Right atrium auricular region (tissue), 2 donors: ENCODE measurements around the gene KASH5. TPM values are rescaled to one million over a fixed set of nuclear protein-coding genes. Genes with fewer than 3 reads are reported as not detected.

Experiments used
- DNase-seq: peaks from one replicate; pipeline ENCODE4 v3.0.0-alpha.2; 2019; ENCODE audit warnings: low spot score
- H3K27ac ChIP-seq, 2 donors: fragments of 200-600 bp; sonication (generic); 1 replicate in 1 of 2; 2 replicates in 1 of 2; pipeline ENCODE4 v1.5.1; 2016 to 2019
- H3K27me3 ChIP-seq, 2 donors: fragments of 200-600 bp; sonication (generic); one replicate each; pipeline versions ENCODE4 v1.5.1 to v1.6.0; 2017 to 2019
- H3K36me3 ChIP-seq: fragments of 200-600 bp; sonication (generic); one replicate; pipeline ENCODE4 v1.5.1; 2016
- H3K4me1 ChIP-seq, 2 donors: fragments of 200-600 bp; sonication (generic); one replicate each; pipeline versions ENCODE4 v1.5.1 to v1.6.0; 2017 to 2019
- H3K4me3 ChIP-seq, 2 donors: fragments of 200-600 bp; sonication (generic); 1 replicate in 1 of 2; 2 replicates in 1 of 2; pipeline ENCODE4 v1.5.1; 2017 to 2019; ENCODE audit warnings: mild to moderate bottlenecking in 1 of 2, moderate library complexity in 1 of 2
- H3K9me3 ChIP-seq, 2 donors: fragments of 200-600 bp; sonication (generic); one replicate each; pipeline ENCODE4 v1.5.1; 2019
- total RNA-seq, 2 donors: library from RNA; depleted of rRNA; stranded (reverse); fragments of >200 nt; gene quantifications; one replicate each; pipeline ENCODE4 v1.1.0, GENCODE V29; 2016
- TF ChIP-seq, protein P1 (sequence below), 2 donors: fragments of 200-600 bp; sonication (generic); IDR thresholded peaks; one replicate each; pipeline ENCODE4 v1.5.1; 2019; ENCODE audit warnings: antibody characterized with exemption in 2 of 2

The KASH5 gene
- total RNA-seq, 2 donors from 2014 or later: not detected

DNA sequence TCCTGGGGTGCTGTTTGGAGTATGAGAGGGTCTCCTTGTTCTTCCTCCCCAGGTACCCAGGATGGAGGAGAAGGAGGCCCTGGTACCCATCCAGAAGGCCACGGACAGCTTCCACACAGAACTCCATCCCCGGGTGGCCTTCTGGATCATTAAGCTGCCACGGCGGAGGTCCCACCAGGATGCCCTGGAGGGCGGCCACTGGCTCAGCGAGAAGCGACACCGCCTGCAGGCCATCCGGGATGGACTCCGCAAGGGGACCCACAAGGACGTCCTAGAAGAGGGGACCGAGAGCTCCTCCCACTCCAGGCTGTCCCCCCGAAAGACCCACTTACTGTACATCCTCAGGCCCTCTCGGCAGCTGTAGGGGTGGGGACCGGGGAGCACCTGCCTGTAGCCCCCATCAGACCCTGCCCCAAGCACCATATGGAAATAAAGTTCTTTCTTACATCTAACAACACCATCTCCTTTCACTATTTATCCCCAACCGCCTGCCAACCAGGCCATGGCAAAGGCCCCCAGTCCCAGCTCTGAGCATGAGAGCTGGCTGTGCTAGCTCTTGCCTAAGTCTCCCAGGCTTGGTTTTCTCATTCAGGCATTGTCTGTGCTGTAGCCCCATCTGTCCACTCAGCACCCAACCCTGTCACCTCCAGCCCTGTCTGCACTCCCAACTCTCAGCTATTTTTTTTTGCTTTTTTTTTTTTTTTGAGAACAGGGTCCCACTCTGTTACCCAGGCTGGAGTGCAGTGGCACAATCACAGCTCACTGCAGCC is 13.2 kb upstream of the KASH5 start:
- peaks cover 0 to 1% of the 10 kb centered on the region in 2 donors for H3K9me3 ChIP-seq
- H3K4me3 ChIP-seq: no peak overlapping the region
- no peaks in the 10 kb centered on the region for H3K36me3 ChIP-seq
- H3K27ac ChIP-seq: no peak overlapping the region
- DNase-seq: no peak
- no peaks in the 10 kb centered on the region for H3K4me1 ChIP-seq
- H3K27me3 ChIP-seq: no peaks in the 10 kb centered on the region
- TF ChIP-seq, protein P1, sequence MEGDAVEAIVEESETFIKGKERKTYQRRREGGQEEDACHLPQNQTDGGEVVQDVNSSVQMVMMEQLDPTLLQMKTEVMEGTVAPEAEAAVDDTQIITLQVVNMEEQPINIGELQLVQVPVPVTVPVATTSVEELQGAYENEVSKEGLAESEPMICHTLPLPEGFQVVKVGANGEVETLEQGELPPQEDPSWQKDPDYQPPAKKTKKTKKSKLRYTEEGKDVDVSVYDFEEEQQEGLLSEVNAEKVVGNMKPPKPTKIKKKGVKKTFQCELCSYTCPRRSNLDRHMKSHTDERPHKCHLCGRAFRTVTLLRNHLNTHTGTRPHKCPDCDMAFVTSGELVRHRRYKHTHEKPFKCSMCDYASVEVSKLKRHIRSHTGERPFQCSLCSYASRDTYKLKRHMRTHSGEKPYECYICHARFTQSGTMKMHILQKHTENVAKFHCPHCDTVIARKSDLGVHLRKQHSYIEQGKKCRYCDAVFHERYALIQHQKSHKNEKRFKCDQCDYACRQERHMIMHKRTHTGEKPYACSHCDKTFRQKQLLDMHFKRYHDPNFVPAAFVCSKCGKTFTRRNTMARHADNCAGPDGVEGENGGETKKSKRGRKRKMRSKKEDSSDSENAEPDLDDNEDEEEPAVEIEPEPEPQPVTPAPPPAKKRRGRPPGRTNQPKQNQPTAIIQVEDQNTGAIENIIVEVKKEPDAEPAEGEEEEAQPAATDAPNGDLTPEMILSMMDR (IDR thresholded peaks at IDR 0.05): no peak

DNA sequence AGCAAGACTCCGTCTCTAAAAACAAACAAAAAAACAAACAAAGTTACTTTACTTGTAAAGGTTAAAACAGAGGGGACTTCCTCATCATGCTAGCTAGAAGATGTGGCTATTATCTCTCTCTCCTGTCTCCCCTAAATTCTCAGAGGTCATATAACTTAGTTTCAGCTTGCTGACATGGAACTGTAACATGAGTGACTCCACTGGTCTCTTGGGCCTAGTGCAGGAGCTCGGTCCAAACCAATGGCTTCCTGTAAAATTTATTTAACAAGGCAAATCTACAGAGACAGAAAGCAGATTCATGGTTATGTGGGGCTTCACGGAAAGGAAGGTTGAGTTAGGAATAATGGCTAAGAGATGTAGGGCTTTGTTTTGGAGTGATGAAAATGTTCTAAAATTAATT is 9.5 kb upstream of the KASH5 start:
- Histone ChIP-seq H3K9me3 (peaks cover 6 to 17% of the 10 kb centered on the region in 2 donors), H3K4me3 (no peak overlapping the region), H3K27ac (no peak overlapping the region), H3K36me3 (no peaks in the 10 kb centered on the region), H3K4me1 (no peaks in the 10 kb centered on the region), H3K27me3 (no peaks in the 10 kb centered on the region)
- TF ChIP-seq, protein P1 (IDR thresholded peaks at IDR 0.05): no peak
- no peak for DNase-seq

GRCh38 chr19:49380391-49380790 is 7.7 kb upstream of the KASH5 start:
- no peaks in the 10 kb centered on the region for H3K27me3 ChIP-seq
- no peak for DNase-seq
- no peak overlapping the region for H3K4me3 ChIP-seq
- H3K4me1 ChIP-seq: no peaks in the 10 kb centered on the region
- no peaks in the 10 kb centered on the region for H3K36me3 ChIP-seq
- TF ChIP-seq, protein P1 (IDR thresholded peaks at IDR 0.05): no peak
- peaks cover 6 to 17% of the 10 kb centered on the region in 2 donors for H3K9me3 ChIP-seq
- no peak overlapping the region for H3K27ac ChIP-seq

DNA sequence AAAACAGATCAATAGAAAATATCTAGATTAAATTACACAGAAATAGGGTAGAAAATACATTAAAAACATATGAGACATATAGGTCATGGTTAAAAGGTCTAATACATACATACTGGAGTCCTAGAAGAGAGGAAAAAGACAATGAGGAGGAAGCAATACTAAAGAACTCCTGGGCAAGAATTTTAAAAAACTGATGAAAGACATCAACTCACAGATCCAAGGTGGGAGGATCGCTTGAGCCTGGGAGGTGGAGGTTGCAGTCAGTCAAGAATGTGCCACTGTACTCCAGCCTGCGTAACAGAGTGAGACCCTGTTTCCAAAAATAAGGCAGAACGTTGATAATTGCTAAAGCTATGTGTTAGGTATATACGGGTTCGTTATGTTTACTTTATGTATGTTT is 5.4 kb upstream of the KASH5 start:
- Histone ChIP-seq H3K4me1 (no peaks in the 10 kb centered on the region), H3K36me3 (no peaks in the 10 kb centered on the region), H3K27ac (no peak overlapping the region)

DNA sequence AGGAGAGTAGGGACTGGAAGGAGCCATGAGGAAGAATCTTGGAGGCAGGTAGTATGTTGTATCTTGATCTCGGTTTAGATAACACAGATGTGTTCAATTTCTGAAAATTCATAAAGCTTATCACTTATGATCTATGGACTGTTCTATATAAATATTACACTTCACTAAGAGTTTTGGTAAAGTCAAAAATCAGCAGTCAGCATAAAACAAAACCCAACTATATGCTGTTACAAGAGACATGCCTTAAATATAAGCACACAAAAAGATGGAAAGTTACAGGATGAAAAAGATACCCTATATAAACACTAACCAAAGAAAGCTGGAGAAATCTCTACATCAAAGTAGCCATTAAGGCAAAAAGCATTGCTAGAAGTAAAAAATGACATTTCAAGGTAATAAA is 4.5 kb upstream of the KASH5 start:
- no peak for DNase-seq
- Histone ChIP-seq H3K9me3 (peaks cover 6 to 17% of the 10 kb centered on the region in 2 donors), H3K4me1 (peaks cover 0 to 4% of the 10 kb centered on the region in 2 donors), H3K4me3 (no peak overlapping the region), H3K36me3 (no peaks in the 10 kb centered on the region), H3K27me3 (no peaks in the 10 kb centered on the region), H3K27ac (no peak overlapping the region)
- TF ChIP-seq, protein P1 (IDR thresholded peaks at IDR 0.05): no peak

More for the DNA sequence above, 5.4 kb upstream of the KASH5 start:
- no peak for DNase-seq
- Histone ChIP-seq H3K27me3 (no peaks in the 10 kb centered on the region), H3K4me3 (no peak overlapping the region), H3K9me3 (peaks cover 6 to 17% of the 10 kb centered on the region in 2 donors)
- TF ChIP-seq, protein P1 (IDR thresholded peaks at IDR 0.05): no peak

- H3K36me3 ChIP-seq: no peaks in the 10 kb centered on the region
- H3K9me3 ChIP-seq: no peaks in the 10 kb centered on the region
- TF ChIP-seq, protein P1 (IDR thresholded peaks at IDR 0.05): no peak
- H3K4me3 ChIP-seq: no peak overlapping the region
- DNase-seq: no peak
- H3K27ac ChIP-seq: no peak overlapping the region
- H3K4me1 ChIP-seq: peaks cover 0 to 4% of the 10 kb centered on the region in 2 donors
- no peaks in the 10 kb centered on the region for H3K27me3 ChIP-seq
Measured at GRCh38 chr19:49389406-49389805, 1.4 kb downstream of the KASH5 start.
